ENCODE data around the gene MICB. TPM values are rescaled to one million over a fixed set of nuclear protein-coding genes. Genes with fewer than 3 reads are reported as not detected.

The MICB gene
- total RNA-seq, 2 donors from 2014 or later, result 1.6 to 3.1 TPM

- H3K9me3 ChIP-seq, result no peaks in the 10 kb centered on the region
- no peaks in the 10 kb centered on the region for H3K27me3 ChIP-seq
- no peak for TF ChIP-seq CTCF (IDR thresholded peaks at IDR 0.05)
- peaks cover 36% of the 10 kb centered on the region for H3K36me3 ChIP-seq
- DNase-seq (ENCODE audit: low spot score), result no peak
- peak overlapping the region; percentile 53 to 54 for H3K27ac ChIP-seq
- H3K4me3 ChIP-seq, result no peak overlapping the region
- H3K4me1 ChIP-seq, result peaks cover 0 to 39% of the 10 kb centered on the region in 2 donors
Measured at GRCh38 chr6:31558631-31559500, 60.9 kb downstream of the MICB start.

- H3K27me3 ChIP-seq, result no peaks in the 10 kb centered on the region
- no peaks in the 10 kb centered on the region for H3K9me3 ChIP-seq
- DNase-seq (ENCODE audit: low spot score), result no peak
- H3K4me1 ChIP-seq, result peaks cover 0 to 39% of the 10 kb centered on the region in 2 donors
- H3K36me3 ChIP-seq, result peaks cover 36% of the 10 kb centered on the region
- H3K27ac ChIP-seq, result peak overlapping the region; percentile 53 to 54
- no peak for TF ChIP-seq CTCF (IDR thresholded peaks at IDR 0.05)
- H3K4me3 ChIP-seq, result no peak overlapping the region
Measured at GRCh38 chr6:31559606-31559957, 61.6 kb downstream of the MICB start.

GRCh38 chr6:31559958-31560696, 62.2 kb downstream of the MICB start:
- no peaks in the 10 kb centered on the region for H3K27me3 ChIP-seq
- H3K9me3 ChIP-seq, result no peaks in the 10 kb centered on the region
- H3K4me3 ChIP-seq, result no peak overlapping the region
- H3K36me3 ChIP-seq, result peaks cover 36% of the 10 kb centered on the region
- no peak for TF ChIP-seq CTCF (IDR thresholded peaks at IDR 0.05)
- DNase-seq (ENCODE audit: low spot score), result peak; percentile 74
- peaks cover 0 to 39% of the 10 kb centered on the region in 2 donors for H3K4me1 ChIP-seq
- peak overlapping the region; percentile 53 to 54 for H3K27ac ChIP-seq

- Histone ChIP-seq H3K27ac (peak overlapping the region; percentile 53 to 54), H3K9me3 (no peaks in the 10 kb centered on the region), H3K4me3 (no peak overlapping the region), H3K27me3 (no peaks in the 10 kb centered on the region), H3K36me3 (peaks cover 36% of the 10 kb centered on the region), H3K4me1 (peaks cover 0 to 39% of the 10 kb centered on the region in 2 donors)
- DNase-seq (ENCODE audit: low spot score), result no peak
- no peak for TF ChIP-seq CTCF (IDR thresholded peaks at IDR 0.05)
Measured at GRCh38 chr6:31560697-31561058, 62.7 kb downstream of the MICB start.

Other genes with a start within 250 kb of the MICB start
- gene HLA-C, start 226.1 kb upstream of the MICB start, total RNA-seq, result 100 to 1,000 TPM; 122 to 503 TPM
- gene HLA-B, start 141.0 kb upstream of the MICB start, total RNA-seq, result 100 to 1,000 TPM; 297 to 584 TPM
- gene MICA, start 94.5 kb upstream of the MICB start, total RNA-seq, result 10 to 100 TPM; 11.1 to 15.1 TPM
- gene MCCD1, start 30.8 kb downstream of the MICB start, total RNA-seq, result not detected
- 100 to 1,000 TPM; 119 to 143 TPM for gene DDX39B, start 43.9 kb downstream of the MICB start, total RNA-seq
- gene ATP6V1G2, start 48.5 kb downstream of the MICB start, total RNA-seq, result 1 to 10 TPM; 1.2 to 6.0 TPM
- 10 to 100 TPM; 12.9 to 18.4 TPM for gene NFKBIL1, start 49.5 kb downstream of the MICB start, total RNA-seq
- not detected for gene LTA, start 74.1 kb downstream of the MICB start, total RNA-seq
- under 1 TPM in 1 of 2 donors, not detected in 1; 0.51 TPM for gene TNF, start 77.4 kb downstream of the MICB start, total RNA-seq
- gene LTB, start 84.3 kb downstream of the MICB start, total RNA-seq, result not detected
- 1 to 10 TPM; 2.8 to 8.5 TPM for gene LST1, start 88.1 kb downstream of the MICB start, total RNA-seq
- gene NCR3, start 94.9 kb downstream of the MICB start, total RNA-seq, result not detected
- 10 to 100 TPM in 1 of 2 donors, 1 to 10 TPM in 1; 8.3 to 27.3 TPM for gene AIF1, start 117.1 kb downstream of the MICB start, total RNA-seq
- 10 to 100 TPM; 61.0 to 96.7 TPM for gene PRRC2A, start 122.6 kb downstream of the MICB start, total RNA-seq
- 100 to 1,000 TPM; 209 to 306 TPM for gene BAG6, start 154.5 kb downstream of the MICB start, total RNA-seq
- 1 to 10 TPM; 1.0 to 1.2 TPM for gene APOM, start 157.7 kb downstream of the MICB start, total RNA-seq
- 10 to 100 TPM; 17.8 to 19.2 TPM for gene C6orf47, start 162.6 kb downstream of the MICB start, total RNA-seq
- 10 to 100 TPM; 14.7 to 20.0 TPM for gene GPANK1, start 166.9 kb downstream of the MICB start, total RNA-seq
- 100 to 1,000 TPM; 242 to 243 TPM for gene CSNK2B, start 167.9 kb downstream of the MICB start, total RNA-seq
- 1 to 10 TPM in 1 of 2 donors, under 1 TPM in 1; 0.67 to 1.8 TPM for gene LY6G5B, start 171.8 kb downstream of the MICB start, total RNA-seq
- 1 to 10 TPM; 1.2 to 4.9 TPM for gene LY6G5C, start 182.9 kb downstream of the MICB start, total RNA-seq
- gene ABHD16A, start 205.2 kb downstream of the MICB start, total RNA-seq, result 10 to 100 TPM; 22.7 to 29.4 TPM
- not detected for gene LY6G6F, start 208.7 kb downstream of the MICB start, total RNA-seq
- gene LY6G6D, start 217.2 kb downstream of the MICB start, total RNA-seq, result not detected
- gene LY6G6C, start 223.6 kb downstream of the MICB start, total RNA-seq, result 1 to 10 TPM in 1 of 2 donors, not detected in 1; 1.3 TPM
- under 1 TPM in 1 of 2 donors, not detected in 1; 0.55 TPM for gene MPIG6B, start 225.2 kb downstream of the MICB start, total RNA-seq
- 10 to 100 TPM; 53.5 to 93.3 TPM for gene DDAH2, start 231.2 kb downstream of the MICB start, total RNA-seq
- 100 to 1,000 TPM in 1 of 2 donors, 10 to 100 TPM in 1; 90.9 to 194 TPM for gene CLIC1, start 238.4 kb downstream of the MICB start, total RNA-seq
- under 1 TPM; 0.37 to 0.98 TPM for gene MSH5, start 241.9 kb downstream of the MICB start, total RNA-seq